ENCODE data around the gene ICAM4. TPM values are rescaled to one million over a fixed set of nuclear protein-coding genes. Genes with fewer than 3 reads are reported as not detected.

The ICAM4 gene
- total and polyA plus RNA-seq, 2 of the 13 experiments (the other 11 are each of a cell fraction or from before 2014, with no cell fraction given) = 2.9 to 4.0 TPM

- 0 out of 2 replicates have a peak, but pooled peaks have one; percentile 50 for TF ChIP-seq ZNF546 (CRISPR knock-in tag; conservative IDR thresholded peaks at IDR 0.05)
- TF ChIP-seq ZNF589 (CRISPR knock-in tag; conservative IDR thresholded peaks at IDR 0.05) = 0 out of 2 replicates have a peak, but pooled peaks have one; percentile 40
- peak; percentile 94 for TF ChIP-seq NCOA1 (CRISPR knock-in tag; IDR thresholded peaks at IDR 0.05)
- peak; percentile 74; the same call in 1 of the 2 replicates for TF ChIP-seq IRX3 (CRISPR knock-in tag; IDR thresholded peaks at IDR 0.05; ENCODE audit: borderline replicate concordance, low read depth)
- no peak for TF ChIP-seq LRRFIP1 (CRISPR knock-in tag; conservative IDR thresholded peaks at IDR 0.05)
- TF ChIP-seq NCOA2 (CRISPR knock-in tag; IDR thresholded peaks at IDR 0.05) = peak; percentile 48
- no peak for TF ChIP-seq ZNF33A (CRISPR knock-in tag; IDR thresholded peaks at IDR 0.05; ENCODE audit: borderline replicate concordance)
- no peak for TF ChIP-seq NFATC3 (CRISPR knock-in tag; IDR thresholded peaks at IDR 0.05)
- TF ChIP-seq ZNF136 (CRISPR knock-in tag; IDR thresholded peaks at IDR 0.05; ENCODE audit: low read depth) = 0 out of 2 replicates have a peak, but pooled peaks have one; percentile 63
- peak; percentile 64 for TF ChIP-seq HNF4A (CRISPR knock-in tag; IDR thresholded peaks at IDR 0.05)
- TF ChIP-seq SCMH1 (CRISPR knock-in tag; IDR thresholded peaks at IDR 0.05; ENCODE audit: borderline replicate concordance) = no peak
- peak; percentile 89 for TF ChIP-seq TFDP1 (CRISPR knock-in tag; IDR thresholded peaks at IDR 0.05; ENCODE audit: borderline replicate concordance)
- TF ChIP-seq ZFP41 (CRISPR knock-in tag; IDR thresholded peaks at IDR 0.05; ENCODE audit: borderline replicate concordance) = no peak
- peak; percentile 79 for TF ChIP-seq ELF1 (CRISPR knock-in tag; IDR thresholded peaks at IDR 0.05)
- TF ChIP-seq ZNF333 (CRISPR knock-in tag; IDR thresholded peaks at IDR 0.05; ENCODE audit: borderline replicate concordance) = no peak
- TF ChIP-seq ZSCAN20 (CRISPR knock-in tag; IDR thresholded peaks at IDR 0.05; ENCODE audit: borderline replicate concordance) = peak; percentile 84; the same call in 1 of the 2 replicates
- TF ChIP-seq ZNF256 (CRISPR knock-in tag; conservative IDR thresholded peaks at IDR 0.05) = no peak
- no peak for TF ChIP-seq RAD51 (IDR thresholded peaks at IDR 0.05; ENCODE audit: borderline replicate concordance)
- TF ChIP-seq KDM4B (CRISPR knock-in tag; IDR thresholded peaks at IDR 0.05) = no peak; the same call in 1 of the 2 replicates
- TF ChIP-seq ZNF703 (CRISPR knock-in tag; IDR thresholded peaks at IDR 0.05; ENCODE audit: borderline replicate concordance) = peak; percentile 60; the same call in 1 of the 2 replicates
- peak; percentile 66; the same call in 1 of the 2 replicates for TF ChIP-seq ZNF12 (CRISPR knock-in tag; IDR thresholded peaks at IDR 0.05)
- no peak for TF ChIP-seq ZBTB8A (CRISPR knock-in tag; IDR thresholded peaks at IDR 0.05; ENCODE audit: borderline replicate concordance, low read depth)
- TF ChIP-seq ZNF441 (CRISPR knock-in tag; IDR thresholded peaks at IDR 0.05; ENCODE audit: borderline replicate concordance) = peak; percentile 77; the same call in 1 of the 2 replicates
- TF ChIP-seq SUZ12 (IDR thresholded peaks at IDR 0.05; ENCODE audit: low read depth, low read length) = no peak
- peak; percentile 79 for TF ChIP-seq AGO2 (optimal IDR thresholded peaks at IDR 0.05; ENCODE audit: low read depth, low read length)
- no peak for TF ChIP-seq ISX (CRISPR knock-in tag; conservative IDR thresholded peaks at IDR 0.05)
Measured at GRCh38 chr19:10251792-10252694, 34.7 kb upstream of the ICAM4 start, which contains the start of gene MRPL4 (continued).
